ENCODE results near the gene STXBP5. TPM values are rescaled to one million over a fixed set of nuclear protein-coding genes. Genes with fewer than 3 reads are reported as not detected.
A peak's percentile ranks its signal among the peaks of the same experiment; 100 is the strongest.

The STXBP5 gene
- total RNA-seq, 4 donors from 2014 or later: 19.7 to 37.2 (median 22.6) TPM

DNA sequence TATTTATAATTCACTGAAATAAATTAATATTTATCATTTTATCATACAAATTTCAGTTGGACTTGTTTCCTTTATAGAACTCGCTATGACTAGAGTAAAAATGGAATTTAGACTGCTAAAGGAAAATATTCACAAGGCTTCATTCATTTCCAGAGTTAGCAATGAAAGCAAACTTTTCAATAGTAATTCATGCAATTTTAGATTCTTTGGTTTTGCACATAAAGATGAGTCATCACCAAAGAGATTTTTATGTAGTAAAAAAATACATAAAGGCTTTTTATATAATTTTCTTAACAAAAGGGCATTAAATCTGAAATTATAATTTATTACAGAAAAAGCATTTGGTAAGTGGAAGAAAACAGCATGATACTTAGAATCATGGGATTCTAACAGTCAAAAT is 37.2 kb upstream of the STXBP5 start:
- TF ChIP-seq, protein P1, sequence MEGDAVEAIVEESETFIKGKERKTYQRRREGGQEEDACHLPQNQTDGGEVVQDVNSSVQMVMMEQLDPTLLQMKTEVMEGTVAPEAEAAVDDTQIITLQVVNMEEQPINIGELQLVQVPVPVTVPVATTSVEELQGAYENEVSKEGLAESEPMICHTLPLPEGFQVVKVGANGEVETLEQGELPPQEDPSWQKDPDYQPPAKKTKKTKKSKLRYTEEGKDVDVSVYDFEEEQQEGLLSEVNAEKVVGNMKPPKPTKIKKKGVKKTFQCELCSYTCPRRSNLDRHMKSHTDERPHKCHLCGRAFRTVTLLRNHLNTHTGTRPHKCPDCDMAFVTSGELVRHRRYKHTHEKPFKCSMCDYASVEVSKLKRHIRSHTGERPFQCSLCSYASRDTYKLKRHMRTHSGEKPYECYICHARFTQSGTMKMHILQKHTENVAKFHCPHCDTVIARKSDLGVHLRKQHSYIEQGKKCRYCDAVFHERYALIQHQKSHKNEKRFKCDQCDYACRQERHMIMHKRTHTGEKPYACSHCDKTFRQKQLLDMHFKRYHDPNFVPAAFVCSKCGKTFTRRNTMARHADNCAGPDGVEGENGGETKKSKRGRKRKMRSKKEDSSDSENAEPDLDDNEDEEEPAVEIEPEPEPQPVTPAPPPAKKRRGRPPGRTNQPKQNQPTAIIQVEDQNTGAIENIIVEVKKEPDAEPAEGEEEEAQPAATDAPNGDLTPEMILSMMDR (IDR thresholded peaks at IDR 0.05): no peak
- ATAC-seq (ENCODE audit: low FRiP score): no peak
- no peak for DNase-seq (ENCODE audit: low spot score)

DNA sequence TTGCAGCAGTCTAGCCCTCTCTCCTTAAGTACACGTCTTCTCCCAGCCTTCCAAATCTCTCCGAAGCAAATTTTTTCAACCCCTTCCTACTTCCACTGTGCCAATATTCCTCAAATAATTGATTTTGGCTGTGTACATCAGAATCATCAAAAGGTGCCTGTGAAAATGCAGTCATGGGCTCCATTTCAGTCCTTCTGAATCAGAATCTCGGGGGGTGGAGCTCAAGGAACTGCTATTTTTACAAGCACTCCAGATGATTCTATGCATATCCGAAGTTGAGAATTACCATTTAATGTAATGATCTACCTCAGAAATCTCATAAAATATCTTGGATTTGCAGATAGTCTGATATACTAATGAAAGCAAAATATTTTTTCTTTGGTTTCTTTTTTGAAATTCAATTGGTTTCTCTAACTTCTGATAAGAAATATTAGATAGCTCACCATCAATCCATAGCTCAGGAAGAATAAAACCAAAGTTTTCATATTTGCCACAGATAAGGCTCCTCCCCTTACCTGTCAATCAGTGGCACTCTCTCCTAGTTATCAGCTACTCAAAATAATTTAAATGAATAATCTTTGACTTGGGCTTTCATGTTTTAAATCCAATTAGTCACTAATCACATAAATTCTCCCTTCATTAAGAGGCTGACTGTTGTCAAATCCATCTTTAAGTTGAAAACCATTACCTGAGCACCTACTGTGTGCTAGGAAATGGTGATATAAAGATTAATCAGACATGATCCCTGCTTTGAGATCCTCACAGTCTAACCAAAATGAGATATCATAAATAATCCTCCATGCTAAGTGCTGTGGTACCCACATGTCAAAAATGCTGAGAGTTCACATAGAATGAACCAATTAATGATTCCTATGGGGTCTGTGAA is 36.4 kb upstream of the STXBP5 start:
- TF ChIP-seq, protein P1 (IDR thresholded peaks at IDR 0.05): no peak
- DNase-seq (ENCODE audit: low spot score) (no peak), ATAC-seq (ENCODE audit: low FRiP score) (no peak)

DNA sequence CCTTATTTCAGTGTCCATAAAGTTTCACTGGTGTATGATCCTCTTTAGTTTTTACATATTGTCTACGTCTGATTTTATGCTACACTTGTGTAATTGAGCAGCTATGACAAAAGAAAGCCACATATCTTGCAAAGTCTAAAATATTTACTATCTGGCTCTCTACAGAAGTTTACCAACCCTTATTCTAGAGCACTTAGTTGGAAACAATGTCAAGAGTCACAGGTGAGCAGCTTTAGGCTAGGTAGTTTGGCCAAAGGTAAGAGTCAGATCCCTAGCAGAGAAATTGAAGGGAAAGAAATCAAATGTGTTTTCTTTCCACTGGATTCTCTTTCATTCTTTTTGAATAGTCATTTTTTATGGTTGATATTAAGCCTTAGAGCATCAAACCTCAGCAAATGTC is 34.7 kb upstream of the STXBP5 start:
- TF ChIP-seq, protein P1 (IDR thresholded peaks at IDR 0.05): no peak
- no peak for DNase-seq (ENCODE audit: low spot score)
- no peak for ATAC-seq (ENCODE audit: low FRiP score)

DNA sequence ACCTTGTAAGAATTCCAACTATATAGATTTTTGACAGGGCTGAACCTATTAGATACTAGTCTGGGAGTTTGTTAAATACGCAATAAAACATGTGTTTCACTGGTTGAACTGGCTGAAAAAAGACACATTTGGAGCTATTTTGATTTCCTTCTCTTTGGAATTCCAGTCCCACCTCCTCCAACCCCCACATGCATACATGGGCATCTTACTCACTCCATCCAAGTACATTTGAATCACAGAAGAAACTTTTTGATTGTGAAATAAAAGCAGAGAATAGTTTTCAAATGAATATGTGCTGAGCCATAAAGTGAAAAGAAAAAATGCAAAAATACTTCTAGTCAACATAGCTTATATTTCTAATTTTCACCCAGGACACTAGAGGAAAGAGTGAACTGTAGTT is 33.9 kb upstream of the STXBP5 start:
- ATAC-seq (ENCODE audit: low FRiP score): peak; percentile 89
- no peak for DNase-seq (ENCODE audit: low spot score)
- TF ChIP-seq, protein P1 (IDR thresholded peaks at IDR 0.05): no peak

DNA sequence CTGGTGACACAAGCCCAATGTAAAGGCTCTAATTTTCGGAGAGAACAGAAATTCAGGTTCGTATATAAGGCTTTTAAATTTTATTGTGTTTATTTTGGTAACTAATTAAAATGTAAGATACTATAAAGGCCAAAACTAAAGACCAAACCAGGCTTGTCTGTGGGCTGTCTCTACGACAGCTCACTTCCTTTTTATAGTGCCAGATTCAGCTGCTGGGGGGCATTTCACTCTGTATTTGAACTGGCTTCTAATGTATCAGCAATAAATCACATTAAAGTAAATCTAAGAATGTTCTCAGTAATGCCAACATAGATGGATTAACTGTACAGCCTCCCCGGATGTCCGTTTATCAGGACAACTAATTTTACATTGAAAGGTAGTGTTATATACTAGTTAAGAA is 31.1 kb upstream of the STXBP5 start:
- DNase-seq (ENCODE audit: low spot score): no peak
- no peak for ATAC-seq (ENCODE audit: low FRiP score)
- TF ChIP-seq, protein P1 (IDR thresholded peaks at IDR 0.05): no peak

DNA sequence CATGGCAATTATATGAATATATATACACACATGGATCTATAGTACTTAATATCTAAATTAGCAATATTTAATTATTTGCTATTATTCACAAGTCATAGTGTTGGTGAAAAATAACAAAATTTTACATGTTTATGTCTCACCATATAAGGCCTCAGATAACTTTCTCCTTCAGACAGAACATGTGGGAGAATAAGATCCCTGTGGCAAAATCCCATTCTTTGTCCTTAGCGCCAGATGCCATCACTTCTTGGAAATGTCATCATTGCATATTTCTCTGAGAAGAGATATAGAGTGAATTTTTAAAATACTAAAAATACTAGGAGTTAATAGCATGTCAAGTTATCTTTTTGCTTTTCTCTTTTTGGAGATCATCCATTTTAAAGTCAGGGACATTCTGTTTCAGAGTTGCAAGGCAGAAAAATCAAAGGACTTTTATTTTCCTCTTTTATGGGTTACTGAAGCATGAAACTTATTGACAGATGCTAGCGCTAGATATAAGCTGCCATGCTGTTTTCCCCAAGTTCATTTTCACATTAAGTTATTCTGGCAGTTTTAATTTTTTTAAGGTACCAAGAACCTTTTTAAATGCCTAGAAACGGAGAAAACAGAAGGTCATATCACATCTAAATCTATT is 30.4 kb upstream of the STXBP5 start:
- no peak for DNase-seq (ENCODE audit: low spot score)
- ATAC-seq (ENCODE audit: low FRiP score): no peak
- TF ChIP-seq, protein P1 (IDR thresholded peaks at IDR 0.05): no peak

Measured in omental fat pad (tissue), 4 donors.